HCT116 (cell line): ENCODE measurements around the gene MRPL36. TPM values are rescaled to one million over a fixed set of nuclear protein-coding genes. Genes with fewer than 3 reads are reported as not detected.

Experiments
- ATAC-seq: fragments of 200-7000 bp; cut with Tn5 transposase; 2 replicates; pipeline ENCODE4 v1.9.1; 2020; ENCODE audit warnings: mild to moderate bottlenecking, moderate library complexity
- BruUV-seq: library from RNA; stranded (reverse); fragments of 400-500 nt; replicated peaks from 2 replicates; lab custom pipeline; 2021; lab: Mats Ljungman, UMichigan
- CTCF ChIA-PET: fragments of 300-600 bp; sonication (Branson Sonifier 250); formaldehyde crosslinking; loops from one replicate; lab custom pipeline; 2021; ENCODE audit warnings: antibody characterized with exemption; lab: Charles Lee
- POLR2A ChIA-PET: fragments of 300-600, 350-600 bp; sonication (Branson Sonifier 250); formaldehyde crosslinking; loops from one replicate; lab custom pipeline; 2021; ENCODE audit warnings: antibody characterized with exemption; lab: Charles Lee
- RAD21 ChIA-PET, 2 experiments: fragments of 300-600 bp; sonication (Branson Sonifier 250); formaldehyde crosslinking; loops; one replicate each; lab custom pipeline; 2023; ENCODE audit warnings: low total read pairs in 2 of 2; ENCODE audit not compliant: uncharacterized antibody in 2 of 2, unreplicated experiment in 2 of 2, low non-redundant PET in 1 of 2; lab: Charles Lee
- DNase-seq: peaks from one replicate; pipeline ENCODE4 v3.0.0-alpha.2; 2010; ENCODE audit warnings: low read depth, low spot score
- H2AFZ ChIP-seq: fragments of 200-600 bp; shearing (Covaris generic), sonication (generic); 2 replicates; pipeline ENCODE4 v1.6.1; 2017; ENCODE audit warnings: low read depth, mixed run types, mixed read lengths, antibody characterized with exemption, low read length; ENCODE audit not compliant: poor library complexity, severe bottlenecking
- H3K27ac ChIP-seq: 2 replicates; pipeline ENCODE4 v1.5.1; 2012; ENCODE audit warnings: low read depth, low read length
- H3K27me3 ChIP-seq: fragments of 200-600 bp; sonication (generic); 2 replicates; pipeline ENCODE4 v1.6.1; 2016; ENCODE audit warnings: mixed run types, low read length, mixed read lengths; ENCODE audit not compliant: insufficient read depth
- H3K36me3 ChIP-seq, 2 experiments: fragments of 200-500 bp in 1 of 2; fragments of 200-600 bp in 1 of 2; sonication (Bioruptor generic) in 1 of 2; sonication (generic) in 1 of 2; 2 replicates each; pipeline versions ENCODE4 v1.5.1 to v1.6.1; 2014 to 2016; ENCODE audit warnings: low read length in 2 of 2, inconsistent platforms in 1 of 2, mixed read lengths in 1 of 2, mixed run types in 1 of 2; ENCODE audit not compliant: insufficient read depth in 2 of 2, control insufficient read depth in 1 of 2
- H3K4me1 ChIP-seq, 2 experiments: fragments of 200-600 bp in 1 of 2; sonication (generic) in 1 of 2; 2 replicates each; pipeline versions ENCODE4 v1.5.1 to v1.6.1; 2012 to 2017; ENCODE audit warnings: low read length in 2 of 2, inconsistent platforms in 1 of 2, mild to moderate bottlenecking in 1 of 2, mixed read lengths in 1 of 2, mixed run types in 1 of 2, moderate library complexity in 1 of 2; ENCODE audit not compliant: insufficient read depth in 2 of 2, control insufficient read depth in 1 of 2
- H3K4me2 ChIP-seq: fragments of 200-600 bp; sonication (generic); 2 replicates; pipeline ENCODE4 v1.6.1; 2017; ENCODE audit warnings: mixed run types, low read length, mixed read lengths
- H3K4me3 ChIP-seq, 2 experiments: fragments of 200-600 bp in 1 of 2; sonication (generic) in 1 of 2; replicated peaks in 1 of 2; 2 replicates each; pipeline ENCODE4 v1.5.1; 2011 to 2016; ENCODE audit warnings: low read length in 2 of 2, control low read depth in 1 of 2, low read depth in 1 of 2, mild to moderate bottlenecking in 1 of 2, mixed read lengths in 1 of 2, mixed run types in 1 of 2
- H3K79me2 ChIP-seq: fragments of 200-600 bp; sonication (generic); 2 replicates; pipeline ENCODE4 v1.6.1; 2017; ENCODE audit warnings: mild to moderate bottlenecking, mixed run types, low read length, moderate library complexity, mixed read lengths; ENCODE audit not compliant: insufficient read depth
- H3K9ac ChIP-seq: fragments of 200-600 bp; sonication (generic); 2 replicates; pipeline ENCODE4 v1.6.1; 2016; ENCODE audit warnings: low read length, mixed read lengths
- H3K9me2 ChIP-seq: fragments of 200-600 bp; sonication (generic), shearing (Covaris generic); 2 replicates; pipeline ENCODE4 v1.6.1; 2017; ENCODE audit warnings: mixed run types, mild to moderate bottlenecking, moderate library complexity; ENCODE audit not compliant: insufficient read depth
- H3K9me3 ChIP-seq, 2 experiments: fragments of 200-500 bp in 1 of 2; fragments of 200-600 bp in 1 of 2; sonication (Bioruptor generic) in 1 of 2; sonication (generic) in 1 of 2; 2 replicates each; pipeline ENCODE4 v1.6.1; 2014 to 2017; ENCODE audit warnings: low read length in 2 of 2, mixed read lengths in 2 of 2, inconsistent platforms in 1 of 2, low read depth in 1 of 2, mild to moderate bottlenecking in 1 of 2, mixed run types in 1 of 2, moderate library complexity in 1 of 2; ENCODE audit not compliant: control insufficient read depth in 1 of 2, insufficient read depth in 1 of 2
- H4K20me1 ChIP-seq: fragments of 200-600 bp; sonication (generic), shearing (Covaris generic); 2 replicates; pipeline ENCODE4 v1.6.1; 2017; ENCODE audit warnings: mixed run types, mild to moderate bottlenecking, moderate library complexity; ENCODE audit not compliant: insufficient read depth
- EZH2 ChIP-seq: fragments of 200-600 bp; sonication (generic); IDR thresholded peaks from 2 replicates; pipeline ENCODE4 v1.6.1; 2017; ENCODE audit warnings: antibody characterized with exemption, mixed run types
- FOSL1 ChIP-seq: IDR thresholded peaks from 2 replicates; pipeline ENCODE4 v1.6.1; 2012; ENCODE audit warnings: low read depth
- POLR2AphosphoS5 ChIP-seq: IDR thresholded peaks from 2 replicates; pipeline ENCODE4 v1.6.1; 2011; ENCODE audit warnings: mild to moderate bottlenecking, low read depth, low read length, moderate library complexity
- intact Hi-C: fragments of 100-400 bp; cut with micrococcal nuclease; formaldehyde crosslinking; loops from 2 replicates; pipeline ENCODE4 v1.10.0; 2022
- total RNA-seq: library from RNA; stranded (reverse); gene quantifications from one replicate; pipeline ENCODE4 v1.2.1, GENCODE V29; 2021; ENCODE audit not compliant: unreplicated experiment
- TF ChIP-seq, protein P1 (sequence below): IDR thresholded peaks from 2 replicates; pipeline ENCODE4 v1.6.1; 2012
- TF ChIP-seq, protein P2 (sequence below): IDR thresholded peaks from 2 replicates; pipeline ENCODE4 v1.6.1; 2012; ENCODE audit warnings: low read depth

The MRPL36 gene
- total RNA-seq, 1 experiment from 2014 or later: 71.9 TPM

DNA sequence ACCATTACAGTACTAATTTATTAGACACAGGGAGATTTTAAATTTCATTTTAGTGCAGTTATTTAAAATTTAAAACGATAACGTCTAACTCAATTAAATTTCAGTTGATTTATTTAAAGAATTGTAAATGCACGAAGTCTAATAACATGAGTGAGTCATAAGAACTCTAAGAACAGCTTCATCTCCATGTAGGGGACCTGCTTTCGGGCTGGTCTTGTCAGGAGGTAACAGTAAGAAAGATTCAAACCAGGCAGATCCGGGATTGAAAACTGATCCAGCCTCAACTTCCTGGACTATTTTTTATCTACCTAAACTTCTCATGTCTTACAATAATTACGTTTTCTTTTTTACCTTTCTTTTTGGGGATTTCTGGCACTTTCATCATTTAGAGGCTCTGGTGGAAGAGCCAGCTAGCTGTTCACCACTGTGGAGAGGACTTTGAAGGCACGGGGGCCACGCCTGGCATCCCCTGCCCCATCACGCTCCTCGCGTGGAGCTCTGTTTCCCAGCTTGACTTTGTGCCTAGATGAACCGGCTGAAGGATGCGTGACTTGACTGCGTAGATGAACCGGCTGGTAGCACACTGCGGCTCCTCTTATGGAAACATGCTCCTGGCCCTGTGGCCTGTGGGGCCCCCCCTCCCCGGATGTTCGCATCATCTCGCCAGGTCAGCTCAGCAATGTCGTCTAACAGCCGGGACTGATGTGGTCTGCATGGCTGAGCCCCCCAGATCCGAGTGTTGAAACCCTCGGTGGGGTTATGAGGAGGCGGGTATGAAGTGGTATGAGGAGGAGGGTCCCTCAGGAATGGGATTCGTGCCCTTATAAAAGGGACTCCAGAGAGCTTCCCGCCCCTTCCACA is 27.6 kb upstream of the MRPL36 start:
- TF ChIP-seq POLR2AphosphoS5 (no peak), FOSL1 (no peak), EZH2 (no peak)
- TF ChIP-seq, protein P1, sequence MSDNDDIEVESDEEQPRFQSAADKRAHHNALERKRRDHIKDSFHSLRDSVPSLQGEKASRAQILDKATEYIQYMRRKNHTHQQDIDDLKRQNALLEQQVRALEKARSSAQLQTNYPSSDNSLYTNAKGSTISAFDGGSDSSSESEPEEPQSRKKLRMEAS: no peak
- TF ChIP-seq, protein P2, sequence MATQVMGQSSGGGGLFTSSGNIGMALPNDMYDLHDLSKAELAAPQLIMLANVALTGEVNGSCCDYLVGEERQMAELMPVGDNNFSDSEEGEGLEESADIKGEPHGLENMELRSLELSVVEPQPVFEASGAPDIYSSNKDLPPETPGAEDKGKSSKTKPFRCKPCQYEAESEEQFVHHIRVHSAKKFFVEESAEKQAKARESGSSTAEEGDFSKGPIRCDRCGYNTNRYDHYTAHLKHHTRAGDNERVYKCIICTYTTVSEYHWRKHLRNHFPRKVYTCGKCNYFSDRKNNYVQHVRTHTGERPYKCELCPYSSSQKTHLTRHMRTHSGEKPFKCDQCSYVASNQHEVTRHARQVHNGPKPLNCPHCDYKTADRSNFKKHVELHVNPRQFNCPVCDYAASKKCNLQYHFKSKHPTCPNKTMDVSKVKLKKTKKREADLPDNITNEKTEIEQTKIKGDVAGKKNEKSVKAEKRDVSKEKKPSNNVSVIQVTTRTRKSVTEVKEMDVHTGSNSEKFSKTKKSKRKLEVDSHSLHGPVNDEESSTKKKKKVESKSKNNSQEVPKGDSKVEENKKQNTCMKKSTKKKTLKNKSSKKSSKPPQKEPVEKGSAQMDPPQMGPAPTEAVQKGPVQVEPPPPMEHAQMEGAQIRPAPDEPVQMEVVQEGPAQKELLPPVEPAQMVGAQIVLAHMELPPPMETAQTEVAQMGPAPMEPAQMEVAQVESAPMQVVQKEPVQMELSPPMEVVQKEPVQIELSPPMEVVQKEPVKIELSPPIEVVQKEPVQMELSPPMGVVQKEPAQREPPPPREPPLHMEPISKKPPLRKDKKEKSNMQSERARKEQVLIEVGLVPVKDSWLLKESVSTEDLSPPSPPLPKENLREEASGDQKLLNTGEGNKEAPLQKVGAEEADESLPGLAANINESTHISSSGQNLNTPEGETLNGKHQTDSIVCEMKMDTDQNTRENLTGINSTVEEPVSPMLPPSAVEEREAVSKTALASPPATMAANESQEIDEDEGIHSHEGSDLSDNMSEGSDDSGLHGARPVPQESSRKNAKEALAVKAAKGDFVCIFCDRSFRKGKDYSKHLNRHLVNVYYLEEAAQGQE: no peak
- POLR2A ChIA-PET: no interaction called here
- no peak overlapping the region for H3K27ac ChIP-seq
- no peak overlapping the region for H3K4me2 ChIP-seq
- no peak overlapping the region for H3K4me3 ChIP-seq
- ATAC-seq (no peak), DNase-seq (no peak)
- H3K79me2 ChIP-seq: no peaks in the 10 kb centered on the region
- intact Hi-C loops: no loop called here
- CTCF ChIA-PET: no interaction called here
- no peaks in the 10 kb centered on the region for H4K20me1 ChIP-seq
- no peak overlapping the region for H2AFZ ChIP-seq
- H3K9me2 ChIP-seq: no peaks in the 10 kb centered on the region
- H3K4me1 ChIP-seq: no peaks in the 10 kb centered on the region
- no peak overlapping the region for H3K9ac ChIP-seq
- no peaks in the 10 kb centered on the region for H3K9me3 ChIP-seq
- RAD21 ChIA-PET: no interaction called here
- BruUV-seq: no TSS peak
- H3K36me3 ChIP-seq: no peaks in the 10 kb centered on the region; a peak in 2 of 4 replicates
- H3K27me3 ChIP-seq: no peaks in the 10 kb centered on the region
